ENCODE data around the gene MBD1.

DNA sequence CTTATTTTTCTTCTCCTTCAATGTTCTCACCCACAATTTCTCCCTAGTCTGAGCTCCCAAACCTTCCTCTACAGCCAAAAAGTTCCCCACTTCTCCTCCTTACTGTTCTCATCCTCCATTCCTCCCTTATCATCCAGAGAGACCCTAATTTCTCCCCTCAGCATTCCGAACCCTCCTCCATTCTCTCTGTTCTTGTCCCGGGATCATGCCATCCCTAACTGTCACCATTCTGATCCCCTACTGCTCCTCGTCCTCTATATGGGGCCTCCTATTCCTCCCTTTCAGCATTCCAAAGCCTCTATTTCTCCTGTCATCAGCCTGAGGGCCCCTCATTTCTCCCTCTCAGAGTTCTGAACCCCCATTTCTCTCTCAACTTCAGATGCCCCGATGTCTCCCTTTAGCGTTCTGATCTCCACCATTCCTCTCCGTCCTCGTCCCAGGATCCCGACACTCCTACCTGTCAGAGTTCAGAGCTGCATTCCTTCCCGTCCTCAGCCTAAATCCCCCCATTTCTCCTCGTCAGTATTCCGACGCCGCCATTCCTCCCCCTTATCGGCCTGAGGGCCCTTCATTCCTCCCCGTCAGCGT lies 522 bp downstream of the MBD1 start:
- no peak for TF ChIP-seq CTCF (IDR thresholded peaks at IDR 0.05; ENCODE audit: insufficient read depth, low read depth, low read length)
- TF ChIP-seq EZH2 (IDR thresholded peaks at IDR 0.05; ENCODE audit: insufficient read depth, low read length), result no peak
